HG03097 (cell line): ENCODE measurements around the gene FBXO21.

Experiments
- ATAC-seq: cut with Tn5 transposase; IDR thresholded peaks from one replicate; pipeline ENCODE4 v1.9.1; 2021; ENCODE audit not compliant: unreplicated experiment, low FRiP score

Gene FBXO21

DNA sequence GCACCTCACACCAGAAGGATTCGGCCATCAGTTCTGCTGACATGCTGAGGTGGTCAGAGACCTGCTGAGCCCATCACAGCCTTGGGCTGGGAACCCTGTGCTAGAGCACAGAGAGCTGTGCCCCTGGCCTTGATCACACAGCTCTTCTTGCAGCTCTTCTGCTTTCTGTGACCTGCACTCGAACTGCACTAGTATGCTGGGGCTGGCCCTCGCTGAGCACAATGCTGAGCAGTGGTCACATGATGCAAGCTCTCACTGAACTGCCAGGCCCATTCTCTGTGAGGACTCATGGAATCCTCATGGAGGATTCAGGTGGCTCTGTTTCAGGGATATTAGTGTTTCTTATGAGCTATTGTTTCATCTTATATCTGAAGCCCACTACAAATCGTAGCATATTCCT is 22.5 kb downstream of the FBXO21 start:
- ATAC-seq = no peak

DNA sequence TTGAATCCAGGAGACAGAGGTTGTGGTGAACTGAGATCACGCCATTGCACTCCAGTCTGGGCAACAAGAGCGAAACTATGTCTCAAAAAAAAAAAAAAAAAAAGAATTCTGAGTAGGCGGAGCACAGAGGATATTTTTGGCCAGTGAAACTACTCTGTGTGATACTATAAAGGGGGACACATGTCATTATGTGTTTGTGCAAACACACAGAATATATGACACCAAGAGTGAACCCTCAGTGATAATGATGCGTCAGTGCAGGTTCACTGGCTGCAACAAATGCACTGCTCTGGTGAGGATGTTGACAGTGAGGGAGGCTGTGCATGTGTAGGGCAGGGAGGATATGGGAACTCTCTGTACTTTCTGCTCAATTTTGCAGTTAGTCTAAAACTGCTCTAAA is 24.2 kb downstream of the FBXO21 start:
- no peak for ATAC-seq

DNA sequence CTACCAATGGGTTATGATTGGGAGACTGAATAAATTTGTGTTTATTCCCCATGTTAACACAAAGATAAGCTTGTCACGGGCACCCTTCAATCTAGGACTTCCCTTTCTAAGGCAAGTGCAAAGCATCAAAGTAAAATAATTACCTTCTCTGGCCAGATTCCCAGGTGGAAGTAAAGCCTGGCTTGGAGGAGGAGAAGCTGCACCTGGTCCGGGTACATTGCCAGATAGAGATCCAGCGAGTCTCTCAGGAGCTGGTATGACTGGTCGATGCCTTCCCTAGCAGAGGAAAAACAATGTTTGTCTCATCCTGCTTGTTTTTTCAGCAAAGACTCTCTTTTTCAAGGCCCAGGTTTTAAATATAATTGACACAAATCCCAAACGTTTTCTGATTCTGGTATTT is 24.9 kb downstream of the FBXO21 start:
- no peak for ATAC-seq

- no peak for ATAC-seq
Observed at GRCh38 chr12:117162633-117163032, 27.6 kb downstream of the FBXO21 start.

GRCh38 chr12:117162167-117162539 is 28.1 kb downstream of the FBXO21 start:
- ATAC-seq = no peak

DNA sequence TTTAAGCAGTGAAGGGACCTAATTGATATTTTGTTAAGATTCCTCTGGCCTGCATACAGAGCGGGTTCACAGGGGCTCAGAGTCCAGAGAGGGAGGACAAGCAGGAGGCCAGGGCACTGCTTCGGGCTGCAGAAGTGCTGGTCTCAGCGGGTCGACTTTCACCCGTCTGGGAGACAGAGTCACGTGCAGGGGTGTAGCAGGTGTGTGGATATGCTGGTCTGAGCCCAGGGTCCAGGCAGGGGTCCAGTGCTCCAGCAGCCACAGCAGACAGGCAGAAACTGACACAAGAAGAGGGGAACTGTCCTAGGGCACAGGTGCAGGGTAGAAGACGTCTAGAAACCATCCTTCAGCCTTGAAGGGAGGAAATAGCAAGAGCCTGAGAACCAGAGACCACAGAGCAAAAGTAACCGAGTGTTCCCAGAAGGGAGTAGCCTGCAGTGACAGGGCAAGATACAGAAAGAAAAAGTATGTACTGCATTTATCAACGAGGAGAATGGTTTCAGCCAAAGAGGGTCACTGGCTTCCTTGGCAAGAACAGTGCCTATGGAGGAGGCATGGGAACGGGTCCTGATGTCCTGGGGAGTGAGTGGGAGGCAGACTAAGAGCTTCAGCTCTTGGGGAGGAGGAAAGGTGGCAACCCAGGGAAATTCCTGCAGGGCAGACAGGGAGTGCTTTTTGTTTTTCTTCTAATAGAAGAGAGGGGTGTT is 28.7 kb downstream of the FBXO21 start:
- ATAC-seq = no peak

DNA sequence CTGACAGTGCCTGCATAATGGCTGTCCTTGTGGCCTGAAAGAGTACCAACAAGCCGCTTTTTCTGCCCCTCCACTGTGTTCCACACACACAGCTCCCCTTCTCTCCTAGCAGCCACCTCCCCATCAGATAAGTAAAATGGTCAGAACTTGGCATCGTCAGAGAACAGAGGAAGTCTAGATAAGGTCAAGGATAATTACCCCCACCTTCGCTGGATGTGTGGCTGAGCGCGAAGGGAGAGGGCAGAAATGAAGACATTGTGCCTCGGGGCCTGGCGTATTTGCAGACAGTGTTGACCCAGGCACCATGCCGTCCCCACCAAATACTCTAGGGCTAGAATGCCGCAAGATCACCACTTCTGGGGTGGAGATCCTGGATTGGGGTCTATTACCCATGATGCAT is 30.6 kb downstream of the FBXO21 start:
- ATAC-seq = no peak

DNA sequence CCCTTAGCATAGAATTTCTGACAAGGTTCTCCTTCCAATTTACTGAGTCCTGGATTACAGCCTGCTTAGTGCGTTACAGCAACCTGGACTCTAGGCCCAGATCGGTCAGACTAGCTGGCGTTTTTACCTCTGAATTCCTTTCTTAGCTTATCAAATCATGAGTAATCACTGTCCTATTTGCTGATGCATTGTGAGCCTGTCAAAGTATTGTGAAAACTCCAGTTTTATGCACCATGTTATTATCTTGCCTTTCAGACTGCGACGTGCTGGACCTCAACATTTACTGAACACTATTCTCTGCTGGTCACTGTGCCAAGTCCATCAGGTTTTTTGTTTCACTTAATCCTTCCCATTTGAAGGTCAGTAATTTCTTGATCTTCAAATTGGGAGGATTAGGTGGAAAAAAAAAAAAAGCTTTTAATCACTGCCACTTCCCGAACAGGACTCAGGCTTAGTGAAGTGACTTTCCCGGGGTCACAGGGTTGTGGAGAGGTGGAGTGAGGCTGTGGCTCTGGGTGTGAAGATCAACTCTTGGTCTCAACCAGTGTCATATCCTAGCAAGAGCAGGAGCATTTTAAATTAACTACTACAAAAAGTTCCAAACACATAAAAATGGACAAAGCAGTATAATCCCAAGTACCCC is 31.2 kb downstream of the FBXO21 start:
- ATAC-seq = no peak

DNA sequence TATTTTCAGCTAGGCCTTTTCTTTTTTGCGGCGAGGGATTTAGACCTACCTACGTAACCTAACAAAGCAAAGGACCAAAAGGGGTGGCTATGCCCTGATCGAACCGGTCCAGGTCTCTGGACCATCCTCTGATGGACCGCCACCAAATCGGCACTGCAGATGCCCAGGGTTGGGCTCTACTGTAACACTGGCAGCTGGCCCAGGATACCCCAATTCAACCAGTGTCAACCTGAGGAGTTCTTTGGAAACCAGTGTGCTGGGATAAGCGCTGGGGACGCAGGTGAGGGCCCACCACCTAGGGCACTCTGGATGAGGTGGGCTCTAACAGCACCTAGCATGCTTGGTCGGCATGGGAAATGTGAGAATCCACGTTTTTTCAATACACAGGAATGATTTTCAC is 32.2 kb downstream of the FBXO21 start:
- ATAC-seq = no peak

DNA sequence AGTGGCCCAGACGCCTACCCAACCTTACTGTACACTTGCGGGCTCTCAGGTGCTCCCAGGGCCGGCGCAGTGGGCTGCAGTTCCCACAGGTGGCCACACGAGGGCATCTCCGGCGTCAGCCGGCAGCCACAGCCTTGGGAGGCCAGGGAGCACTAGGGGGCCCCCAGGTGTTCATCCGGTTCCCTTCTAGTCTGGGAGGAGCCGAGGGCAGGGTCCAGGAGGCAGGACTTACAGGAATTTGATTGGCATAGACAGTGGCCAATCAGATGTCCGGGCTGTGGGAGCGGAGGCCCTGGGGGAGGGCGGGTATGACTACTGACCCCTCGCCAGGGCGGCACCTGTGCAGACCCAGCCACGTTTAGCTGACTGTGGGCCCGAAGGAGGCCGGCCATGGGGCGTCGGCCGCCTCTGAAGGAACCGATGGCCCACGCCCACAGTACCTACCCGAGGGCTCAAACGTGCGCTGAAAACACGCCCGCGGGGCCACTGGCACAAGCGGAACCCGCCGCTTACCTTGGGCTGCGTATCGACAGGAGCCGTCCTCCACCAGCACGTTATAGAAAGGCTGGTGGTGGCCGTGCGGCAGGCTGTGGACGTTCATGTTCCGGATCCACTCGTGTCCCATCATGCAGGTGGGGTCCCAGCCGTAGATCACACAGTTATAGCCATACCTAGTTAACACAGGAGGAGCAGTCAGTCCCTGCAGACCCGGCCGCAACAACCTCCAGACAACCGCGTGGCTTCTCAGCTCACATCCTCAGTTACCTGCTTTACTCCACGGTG is 34.8 kb downstream of the FBXO21 start:
- no peak for ATAC-seq

GRCh38 chr12:117152793-117153775 is 37.2 kb downstream of the FBXO21 start:
- no peak for ATAC-seq

DNA sequence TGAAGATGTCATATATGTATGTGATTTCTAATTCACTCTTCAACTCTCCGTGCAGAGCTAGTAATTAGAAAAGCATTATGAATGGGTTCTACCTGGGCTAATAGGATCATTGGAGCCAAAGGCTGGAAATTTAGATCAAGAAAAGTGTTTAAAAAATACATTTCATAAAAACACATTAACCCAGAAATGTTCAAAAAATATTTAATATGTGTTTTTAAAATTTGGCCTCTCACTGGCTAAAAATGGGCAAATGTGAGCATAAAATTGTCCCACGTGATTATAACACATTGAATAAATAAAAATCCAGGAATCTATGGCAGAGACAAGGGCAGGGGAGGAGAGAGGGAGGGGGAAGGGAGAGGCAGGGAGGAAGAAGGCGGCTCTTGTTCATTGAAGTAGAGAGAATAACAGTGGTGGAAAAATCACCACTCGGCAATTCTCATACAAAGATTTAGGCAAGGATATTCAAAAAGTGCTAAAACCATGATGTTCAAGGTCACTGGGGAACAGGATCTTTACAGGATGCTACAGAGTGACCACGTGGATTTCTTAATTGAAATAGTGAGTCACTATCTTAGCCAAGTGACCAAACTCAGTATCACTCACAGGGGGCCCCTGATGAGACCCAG is 38.8 kb downstream of the FBXO21 start:
- no peak for ATAC-seq

DNA sequence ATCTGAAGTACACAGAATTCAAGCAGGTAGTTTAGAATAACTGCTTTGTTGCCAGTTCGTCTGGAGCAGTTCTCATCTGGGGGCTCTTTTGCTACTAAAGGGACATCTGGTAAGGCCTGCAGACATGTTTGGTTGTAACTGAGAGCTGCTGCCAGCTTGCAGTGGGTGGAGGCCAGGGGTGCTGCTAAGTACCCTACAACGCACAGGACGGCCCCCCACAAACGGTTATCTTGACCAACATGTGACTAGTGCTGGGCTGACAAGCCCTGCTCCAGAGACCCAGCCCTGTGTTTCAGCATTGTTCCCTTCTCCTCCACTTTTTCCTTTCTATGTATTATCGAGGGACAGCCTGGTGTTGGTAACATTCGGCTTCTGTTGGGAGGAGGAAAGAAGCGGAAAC is 40.8 kb downstream of the FBXO21 start:
- no peak for ATAC-seq

DNA sequence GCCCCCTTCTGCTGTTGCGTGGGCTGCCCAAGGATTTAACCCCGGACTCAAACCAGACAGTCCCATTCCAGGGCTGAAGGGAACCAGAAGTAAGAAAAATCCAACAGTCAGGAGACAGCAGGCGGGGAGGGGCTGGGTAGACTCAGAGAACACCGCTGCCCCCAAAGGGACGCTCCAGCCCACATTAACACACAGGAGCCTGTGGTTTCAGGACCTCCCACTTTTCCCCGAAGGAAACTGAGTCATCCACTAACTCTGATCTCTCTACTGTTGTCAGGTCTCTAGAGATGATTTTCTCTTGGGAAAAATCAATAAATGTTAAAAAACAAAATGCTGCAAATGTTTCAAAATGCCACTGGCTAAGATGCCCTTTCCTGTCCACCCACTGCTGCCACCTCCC is 41.6 kb downstream of the FBXO21 start:
- ATAC-seq = no peak

- no peak for ATAC-seq
Observed at GRCh38 chr12:117147639-117148038, 42.6 kb downstream of the FBXO21 start.

DNA sequence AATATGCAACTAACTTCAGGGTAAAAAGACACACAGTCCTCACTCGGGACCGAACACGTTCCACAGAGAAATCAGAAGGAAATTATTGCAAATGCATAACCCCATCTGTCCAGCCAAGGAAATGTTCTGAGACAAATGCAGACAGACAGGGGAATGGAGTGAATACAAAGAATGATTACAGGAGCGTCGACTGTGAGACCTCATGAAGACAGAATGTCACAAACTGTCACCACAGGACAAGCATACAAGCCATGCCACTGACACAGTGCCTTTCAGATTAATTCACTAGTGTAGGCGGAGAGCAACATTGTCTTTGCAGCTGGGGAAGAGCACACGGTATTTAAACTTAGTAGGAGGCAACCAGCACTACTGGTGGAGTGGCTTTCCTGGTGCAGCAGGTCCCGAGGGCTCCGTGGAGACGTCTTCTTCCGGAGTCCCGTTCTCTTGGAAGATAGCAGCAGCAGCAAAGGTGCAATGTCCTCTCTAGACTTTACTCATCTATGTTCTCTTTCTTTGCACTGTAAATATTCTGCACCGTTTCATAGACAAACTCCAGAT is 44.6 kb downstream of the FBXO21 start:
- ATAC-seq = no peak

GRCh38 chr12:117144599-117144998 is 45.7 kb downstream of the FBXO21 start:
- ATAC-seq = no peak

DNA sequence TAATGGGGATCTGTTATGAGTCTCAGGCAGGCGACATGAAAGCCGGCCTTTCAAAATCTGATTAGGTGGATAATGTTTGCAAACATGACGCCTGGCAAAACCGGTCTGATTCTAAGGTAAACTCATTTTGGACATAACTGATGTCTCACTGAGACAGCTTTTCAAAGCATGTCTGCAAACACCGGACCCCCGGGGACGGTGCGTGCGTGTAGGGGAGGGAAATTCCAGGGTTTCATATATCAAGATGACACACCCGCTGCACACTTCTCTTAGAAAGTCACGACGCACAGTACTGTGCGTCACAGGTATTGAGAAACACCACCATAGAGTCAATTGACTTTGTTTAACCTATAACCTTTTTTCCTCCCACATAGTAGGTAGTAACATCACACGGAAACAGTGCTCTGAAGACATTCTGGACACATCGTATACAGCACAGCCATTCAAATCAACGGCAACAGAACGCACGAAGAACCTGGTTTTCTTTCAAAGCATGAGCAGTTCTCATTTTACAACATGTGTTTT is 47.2 kb downstream of the FBXO21 start:
- no peak for ATAC-seq

GRCh38 chr12:117142094-117142493 is 48.2 kb downstream of the FBXO21 start:
- no peak for ATAC-seq
